Activated naive CD4-positive, alpha-beta T cell treated with anti-CD3 and anti-CD28 coated beads, Interleukin-2, amount 50 U/mL, for 72 hours (primary cell): Measurements from ENCODE around the gene RPS2. TPM values are rescaled to one million over a fixed set of nuclear protein-coding genes. Genes with fewer than 3 reads are reported as not detected.
A peak's percentile ranks its signal among the peaks of the same experiment; 100 is the strongest.
"Not testable (repeated sequence)": the region's sequence is repeated elsewhere in the genome, so short reads cannot be mapped to it uniquely, and the experiment has no call there.

Source experiments
- ATAC-seq, 2 donors: fragments of 150-1000 bp; cut with Tn5 transposase; 2 replicates each; pipeline ENCODE4 v1.10.0; 2021; ENCODE audit warnings: mild to moderate bottlenecking in 2 of 2, moderate library complexity in 2 of 2
- DNase-seq, 2 donors: peaks; one replicate each; pipeline ENCODE4 v3.0.0; 2021 to 2022; ENCODE audit warnings: low spot score in 2 of 2
- H3K27ac Mint-ChIP-seq, 2 donors: one replicate each; pipeline ENCODE4 v1.8.0; 2022; ENCODE audit warnings: mild to moderate bottlenecking in 2 of 2, mixed read lengths in 2 of 2
- H3K36me3 Mint-ChIP-seq, 2 donors: one replicate each; pipeline ENCODE4 v1.8.0; 2022; ENCODE audit warnings: mixed read lengths in 2 of 2
- H3K9me3 Mint-ChIP-seq, 2 donors: one replicate each; pipeline ENCODE4 v1.8.0; 2022; ENCODE audit warnings: mixed read lengths in 2 of 2
- total RNA-seq, 2 donors: library from RNA; stranded (reverse); gene quantifications; one replicate each; pipeline ENCODE4 v1.2.3, GENCODE V29; 2022

The RPS2 gene
- total RNA-seq, 2 donors from 2014 or later: 5,211 to 5,668 TPM

DNA sequence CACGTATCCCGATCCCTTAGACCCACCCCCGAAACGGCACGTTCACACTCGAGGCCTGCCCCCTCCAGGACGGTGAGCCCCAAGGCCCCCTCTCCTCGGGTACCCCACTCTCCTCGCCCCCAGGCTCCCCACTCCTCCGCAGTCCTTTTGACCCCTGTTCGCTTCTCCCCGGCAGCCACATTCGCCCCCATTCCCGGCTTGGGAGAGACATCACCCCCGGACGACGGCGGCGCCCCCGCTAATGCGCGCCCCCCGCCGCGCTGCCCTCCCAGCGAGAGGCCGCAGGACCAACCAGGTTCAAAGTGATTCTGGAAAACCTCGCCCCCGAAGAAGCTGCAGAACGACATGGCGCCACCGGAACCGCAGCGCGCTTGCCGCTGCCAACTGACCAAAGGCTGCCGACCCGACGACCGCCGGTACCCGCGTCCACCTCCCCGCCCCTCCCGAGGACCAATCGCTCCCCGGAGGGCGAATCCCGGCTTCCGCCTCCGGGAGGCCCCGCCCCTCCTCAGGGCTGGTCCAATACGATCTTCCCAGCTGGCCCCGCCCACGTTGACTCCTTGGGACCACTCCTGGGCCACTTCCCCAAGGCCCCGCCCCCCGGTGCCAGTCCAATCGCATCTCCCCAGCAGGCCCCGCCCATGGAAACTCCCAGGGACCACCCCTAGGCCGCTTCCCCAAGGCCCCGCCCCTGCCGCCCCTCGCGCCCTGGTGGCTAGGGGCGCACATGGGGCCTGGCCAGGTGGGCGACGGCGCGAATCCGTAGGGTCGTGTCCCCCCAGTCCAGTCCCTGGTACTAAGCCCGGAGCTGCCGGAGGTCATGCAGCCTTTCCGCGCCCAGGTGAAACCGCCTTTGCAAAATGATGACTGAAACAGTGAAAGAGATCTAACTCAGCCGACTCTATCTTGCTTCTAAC is 21.6 kb downstream of the RPS2 start, which contains the start of gene MSRB1:
Gene MSRB1 (minus strand): TSS at position 390 of the 917 bp plus-strand sequence. CDS start 43 bp downstream, at position 347.
- Mint-ChIP-seq H3K36me3 (peaks cover 0 to 11% of the 10 kb centered on the region in 2 donors), H3K27ac (peak within 1 kb of the TSS; percentile 90 to 95), H3K9me3 (no peaks in the 10 kb centered on the region)
- ATAC-seq (peak; percentile 94 to 96), DNase-seq (peak; percentile 99 to 100)

DNA sequence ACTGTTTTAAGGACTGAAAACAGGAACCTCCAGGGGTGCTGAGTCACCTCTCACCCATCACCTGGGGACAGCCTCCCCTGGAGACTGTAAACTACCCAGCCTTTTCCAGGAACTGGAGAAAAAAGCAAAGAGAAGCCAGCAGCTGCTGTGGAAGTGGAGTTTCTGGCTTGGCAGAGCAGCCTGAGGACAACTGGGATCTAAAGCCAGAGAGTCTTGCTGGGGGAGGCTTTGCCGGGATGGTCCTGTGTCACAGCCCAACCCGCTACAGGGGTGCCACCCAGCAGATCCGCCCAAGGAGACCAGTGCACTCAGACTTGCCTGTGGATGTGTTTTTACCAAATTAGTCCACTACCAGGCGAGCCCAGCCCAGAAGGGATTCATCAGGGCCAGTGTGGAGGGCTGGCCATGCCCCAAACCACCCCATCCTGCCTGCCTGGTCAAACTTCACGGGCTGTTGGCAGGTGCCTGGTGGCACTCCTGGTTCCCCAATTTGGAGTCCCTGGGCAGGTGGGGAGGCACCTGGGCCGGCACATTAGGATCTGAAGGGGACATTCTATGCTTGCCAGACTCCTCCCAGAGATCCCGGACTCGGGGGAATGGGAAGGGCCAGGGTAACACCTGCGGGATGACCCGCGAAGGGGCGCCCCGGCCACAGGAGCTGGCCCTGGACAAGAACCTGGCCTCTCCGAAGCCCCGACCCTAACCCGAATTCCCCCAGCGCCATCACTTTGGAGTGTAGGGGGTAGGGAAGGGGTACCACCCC is 22.4 kb downstream of the RPS2 start:
- peak overlapping the region; percentile 84 to 90 for H3K27ac Mint-ChIP-seq
- H3K9me3 Mint-ChIP-seq: no peaks in the 10 kb centered on the region
- peaks cover 0 to 11% of the 10 kb centered on the region in 2 donors for H3K36me3 Mint-ChIP-seq
- DNase-seq: no peak
- no peak for ATAC-seq

GRCh38 chr16:1941162-1942046 is 23.2 kb downstream of the RPS2 start:
- ATAC-seq (no peak), DNase-seq (no peak)
- Mint-ChIP-seq H3K27ac (peak overlapping the region; percentile 84 to 90), H3K9me3 (no peaks in the 10 kb centered on the region), H3K36me3 (peaks cover 0 to 11% of the 10 kb centered on the region in 2 donors)

- peaks cover 0 to 11% of the 10 kb centered on the region in 2 donors for H3K36me3 Mint-ChIP-seq
- no peaks in the 10 kb centered on the region for H3K9me3 Mint-ChIP-seq
- no peak overlapping the region for H3K27ac Mint-ChIP-seq
- ATAC-seq (no peak), DNase-seq (no peak)
Measured at GRCh38 chr16:1940273-1941161, 24.1 kb downstream of the RPS2 start.

GRCh38 chr16:1939833-1940232 is 24.8 kb downstream of the RPS2 start:
- H3K9me3 Mint-ChIP-seq, ATAC-seq, DNase-seq, H3K27ac Mint-ChIP-seq: not testable (repeated sequence)
- H3K36me3 Mint-ChIP-seq: peaks cover 0 to 11% of the 10 kb centered on the region in 2 donors

DNA sequence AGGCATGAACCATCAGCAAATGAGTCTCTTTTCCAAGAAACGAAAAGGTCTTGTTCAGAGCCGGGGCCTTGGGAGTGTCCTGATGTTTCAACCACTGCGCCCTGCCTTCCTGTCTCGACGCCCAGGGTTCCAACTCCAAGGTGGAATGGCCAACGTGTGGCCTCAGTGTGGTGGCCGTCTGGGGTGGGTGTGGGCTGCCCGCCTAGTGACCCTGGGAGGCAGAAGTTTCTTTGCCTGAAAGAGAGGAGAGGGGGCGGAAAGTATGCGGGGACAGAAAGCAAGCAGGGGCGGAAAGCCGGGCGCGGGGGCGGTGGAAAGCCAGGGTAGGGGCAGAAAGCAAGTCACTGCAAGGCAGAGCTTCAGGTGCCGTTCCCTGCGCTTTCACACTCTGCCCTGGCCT is 25.7 kb downstream of the RPS2 start:
- Mint-ChIP-seq H3K9me3 (no peaks in the 10 kb centered on the region), H3K27ac (no peak overlapping the region), H3K36me3 (peaks cover 0 to 11% of the 10 kb centered on the region in 2 donors)
- DNase-seq (no peak), ATAC-seq (no peak)

DNA sequence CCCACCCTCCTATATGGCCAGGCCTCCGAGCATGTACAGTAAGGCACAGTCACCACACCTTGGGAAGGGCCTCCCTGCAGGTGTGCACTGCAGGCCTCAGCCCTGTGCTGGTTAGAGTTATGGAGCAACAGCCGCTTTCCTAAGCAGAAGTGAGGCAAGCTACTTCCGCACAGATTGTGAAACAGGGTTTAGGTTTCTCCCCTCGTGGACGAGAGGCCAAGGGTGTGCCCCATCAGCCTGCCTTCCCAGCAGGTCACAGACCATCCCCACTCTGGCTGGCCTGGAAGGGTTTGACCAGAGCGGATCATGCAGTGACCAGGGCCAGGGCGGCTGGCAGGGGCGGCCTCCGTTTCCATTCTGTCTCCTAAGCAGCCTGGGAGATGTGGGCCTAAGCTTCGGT is 26.3 kb downstream of the RPS2 start:
- Mint-ChIP-seq H3K27ac (no peak overlapping the region), H3K36me3 (peaks cover 0 to 11% of the 10 kb centered on the region in 2 donors), H3K9me3 (no peaks in the 10 kb centered on the region)
- ATAC-seq (no peak), DNase-seq (no peak)

DNA sequence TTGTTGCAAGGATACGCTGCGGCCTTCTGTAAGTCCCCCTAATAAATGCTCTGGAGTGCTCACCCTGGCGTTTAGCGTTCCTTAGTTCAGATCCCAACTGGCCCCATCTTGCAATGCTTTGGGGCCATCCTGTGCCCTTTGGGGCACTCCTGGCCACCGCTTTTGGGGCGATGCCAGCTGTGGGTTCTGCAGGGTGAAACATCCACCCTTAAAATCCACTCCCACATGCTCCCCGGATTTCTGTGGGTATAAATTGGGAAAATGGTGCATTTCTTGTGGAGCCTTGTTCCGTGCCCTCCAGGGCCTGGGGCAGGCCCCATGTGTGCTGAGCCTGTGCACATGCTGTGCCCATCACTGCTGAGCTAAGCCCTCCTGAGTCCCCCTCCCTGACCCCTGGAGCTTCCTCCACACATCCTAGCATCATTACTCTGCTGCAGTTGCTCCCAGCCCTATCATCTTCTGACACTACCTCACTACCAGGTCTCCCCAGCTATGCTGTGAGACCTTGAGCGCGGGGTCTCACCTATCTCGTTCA is 27.6 kb downstream of the RPS2 start:
- Mint-ChIP-seq H3K36me3 (peaks cover 0 to 6% of the 10 kb centered on the region in 2 donors), H3K27ac (peak overlapping the region in 1 of 2 donors; percentile 50), H3K9me3 (no peaks in the 10 kb centered on the region)
- ATAC-seq (no peak), DNase-seq (no peak)

GRCh38 chr16:1933097-1933661 is 31.4 kb downstream of the RPS2 start:
- ATAC-seq (no peak), DNase-seq (no peak)
- no peaks in the 10 kb centered on the region for H3K9me3 Mint-ChIP-seq
- H3K36me3 Mint-ChIP-seq: no peaks in the 10 kb centered on the region
- no peak overlapping the region for H3K27ac Mint-ChIP-seq

- Mint-ChIP-seq H3K27ac (no peak overlapping the region), H3K36me3 (no peaks in the 10 kb centered on the region), H3K9me3 (no peaks in the 10 kb centered on the region)
- ATAC-seq (no peak), DNase-seq (no peak)
Measured at GRCh38 chr16:1932050-1933028, 32.3 kb downstream of the RPS2 start.

DNA sequence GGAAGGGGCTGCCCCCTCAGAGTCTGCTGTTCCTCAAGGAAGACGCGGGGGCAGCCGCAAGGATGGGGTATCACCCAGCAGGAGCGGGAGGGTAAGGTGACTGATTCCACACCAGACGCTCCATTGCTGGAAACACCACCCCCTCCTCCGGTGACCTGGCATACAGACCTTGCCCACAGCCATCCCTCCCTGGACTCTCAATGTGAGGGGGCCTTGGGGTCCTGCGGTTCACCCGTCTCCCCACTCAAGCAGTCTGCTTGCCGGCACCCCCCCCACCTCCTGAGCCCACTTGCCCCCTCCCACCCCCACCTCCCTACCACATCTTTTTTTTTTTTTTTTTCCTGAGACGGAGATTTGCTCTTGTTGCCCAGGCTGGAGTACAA is 34.3 kb downstream of the RPS2 start:
- no peak for ATAC-seq
- H3K9me3 Mint-ChIP-seq: no peaks in the 10 kb centered on the region

DNA sequence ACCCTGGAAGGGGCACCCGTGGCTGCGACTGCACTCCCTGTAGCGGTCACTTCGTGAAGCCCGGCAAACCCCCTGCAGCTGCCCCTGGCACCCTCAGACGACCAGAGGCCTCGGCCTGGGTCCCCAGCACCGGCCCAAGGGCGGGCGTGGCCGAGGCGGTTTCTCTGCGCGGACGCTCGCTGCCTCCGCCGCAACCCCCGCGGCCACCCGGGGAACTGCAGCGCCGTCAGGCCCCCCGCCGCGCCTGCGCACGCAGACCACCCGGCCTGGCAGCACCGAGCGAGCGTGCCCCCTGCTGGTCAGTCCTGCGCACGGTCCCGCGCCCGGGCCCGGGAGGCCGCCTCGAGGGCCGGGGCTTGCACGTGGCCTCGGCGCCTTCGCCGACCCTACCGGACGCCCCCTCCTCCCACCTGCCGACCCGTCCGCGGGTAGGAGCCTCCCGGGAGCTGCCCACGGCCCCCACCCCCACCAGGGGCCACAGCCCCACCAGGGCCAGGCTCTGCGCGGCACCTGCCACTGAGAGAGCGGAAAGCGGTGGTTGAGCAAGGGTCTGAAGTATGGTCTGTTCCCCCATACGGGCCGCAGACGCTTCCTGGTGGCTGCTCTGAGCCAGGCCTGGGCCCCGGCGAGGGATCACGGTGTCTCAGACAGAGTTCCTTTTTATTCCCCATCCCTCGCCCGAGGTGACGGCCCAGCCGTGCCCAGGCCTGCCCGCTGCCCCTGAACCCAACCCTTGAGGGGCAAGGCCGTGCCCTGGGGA is 34.9 kb downstream of the RPS2 start:
- no peaks in the 10 kb centered on the region for H3K36me3 Mint-ChIP-seq
- H3K9me3 Mint-ChIP-seq: no peaks in the 10 kb centered on the region
- ATAC-seq: peak; percentile 93 to 94
- H3K27ac Mint-ChIP-seq: peak overlapping the region in 1 of 2 donors; percentile 64
- DNase-seq: peak; percentile 95 to 100

More for the DNA sequence above, 34.3 kb downstream of the RPS2 start:
- no peak for DNase-seq
- Mint-ChIP-seq H3K27ac (no peak overlapping the region), H3K36me3 (no peaks in the 10 kb centered on the region)

DNA sequence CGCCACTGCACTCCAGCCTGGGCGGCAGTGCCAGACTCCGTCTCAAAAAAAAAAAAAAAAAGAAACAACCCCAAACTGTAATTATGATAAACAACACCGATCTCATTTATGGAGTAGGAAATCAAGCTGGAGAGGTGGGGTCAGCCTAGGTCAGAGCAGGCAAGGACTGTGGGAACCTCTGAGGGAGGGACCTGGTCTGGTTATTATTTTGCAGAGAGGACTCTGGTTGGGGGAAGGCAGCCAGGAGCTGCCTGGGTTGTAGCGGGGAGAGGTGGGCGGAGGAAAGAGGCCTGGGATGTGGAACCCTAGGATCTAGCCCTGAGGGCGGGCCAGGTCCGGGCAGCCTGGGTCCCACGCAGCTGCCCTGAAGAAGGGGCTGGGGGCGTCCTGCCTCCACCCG is 35.5 kb downstream of the RPS2 start:
- no peak for DNase-seq
- ATAC-seq: peak; percentile 28 to 36
- no peaks in the 10 kb centered on the region for H3K36me3 Mint-ChIP-seq
- H3K9me3 Mint-ChIP-seq: no peaks in the 10 kb centered on the region
- H3K27ac Mint-ChIP-seq: peak overlapping the region; percentile 17 to 64
